GM21529 (cell line): ENCODE data around the gene ERVH48-1.
A peak's percentile ranks its signal among the peaks of the same experiment; 100 is the strongest.
"Not testable (repeated sequence)": the region's sequence is repeated elsewhere in the genome, so short reads cannot be mapped to it uniquely, and the experiment has no call there.

Experiments used
- ATAC-seq: cut with Tn5 transposase; IDR thresholded peaks from one replicate; pipeline ENCODE4 v1.9.1; 2021; ENCODE audit not compliant: unreplicated experiment

Gene ERVH48-1

GRCh38 chr21:42939582-42940413, 14.4 kb upstream of the ERVH48-1 start:
- ATAC-seq, result no peak

GRCh38 chr21:42938606-42938995, 13.2 kb upstream of the ERVH48-1 start:
- ATAC-seq, result not testable (repeated sequence)

DNA sequence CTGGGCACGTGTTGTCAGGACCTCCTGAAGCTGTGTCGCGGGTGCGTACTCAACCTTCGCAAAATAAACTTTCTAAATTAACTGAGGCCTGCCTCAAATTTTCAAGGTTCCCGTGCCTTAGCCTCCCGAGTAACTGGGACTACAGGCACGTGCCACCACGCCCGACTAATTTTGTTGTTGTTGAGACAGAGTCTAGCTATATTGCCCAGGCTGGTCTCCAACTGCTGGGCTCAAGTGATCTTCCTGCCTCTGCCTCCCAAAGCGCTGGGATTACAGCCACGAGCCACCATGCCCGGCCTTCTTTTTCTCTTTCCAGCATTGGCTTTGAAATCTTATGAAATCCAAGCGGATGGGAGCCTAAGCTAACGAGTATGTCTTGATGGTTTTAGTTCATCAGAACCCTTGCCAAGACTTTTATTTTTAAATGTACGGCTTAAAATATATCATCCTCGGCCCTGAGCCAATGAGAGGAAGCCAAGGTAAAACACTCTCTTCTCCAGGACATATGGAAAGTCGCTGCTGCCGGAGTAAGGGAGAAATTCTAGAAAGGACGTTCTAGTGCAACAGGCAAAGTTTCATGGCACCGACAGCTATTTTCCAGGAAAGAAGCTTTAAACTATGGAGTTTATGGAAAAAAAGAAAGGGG, 12.7 kb upstream of the ERVH48-1 start:
- no peak for ATAC-seq

GRCh38 chr21:42937034-42937940, 11.9 kb upstream of the ERVH48-1 start:
- ATAC-seq, result not testable (repeated sequence)

DNA sequence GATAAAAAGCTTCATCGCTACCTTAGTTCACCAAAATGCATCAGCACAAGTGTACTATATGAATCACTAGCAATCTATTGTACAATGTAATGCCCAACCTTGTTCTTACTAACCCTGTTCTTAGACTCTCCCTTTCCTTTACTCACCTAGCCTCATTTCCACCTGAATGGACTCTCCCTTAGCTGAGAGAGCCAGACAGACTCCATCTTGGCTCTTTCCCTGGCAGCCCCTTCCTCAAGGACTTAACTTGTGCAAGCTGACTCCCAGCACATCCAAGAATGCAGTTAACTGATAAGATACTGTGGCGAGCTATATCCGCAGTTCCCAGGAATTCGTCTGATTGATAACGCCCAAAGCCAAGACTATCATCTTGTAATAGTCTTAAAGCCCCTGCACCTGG, 10.9 kb upstream of the ERVH48-1 start:
- not testable (repeated sequence) for ATAC-seq

DNA sequence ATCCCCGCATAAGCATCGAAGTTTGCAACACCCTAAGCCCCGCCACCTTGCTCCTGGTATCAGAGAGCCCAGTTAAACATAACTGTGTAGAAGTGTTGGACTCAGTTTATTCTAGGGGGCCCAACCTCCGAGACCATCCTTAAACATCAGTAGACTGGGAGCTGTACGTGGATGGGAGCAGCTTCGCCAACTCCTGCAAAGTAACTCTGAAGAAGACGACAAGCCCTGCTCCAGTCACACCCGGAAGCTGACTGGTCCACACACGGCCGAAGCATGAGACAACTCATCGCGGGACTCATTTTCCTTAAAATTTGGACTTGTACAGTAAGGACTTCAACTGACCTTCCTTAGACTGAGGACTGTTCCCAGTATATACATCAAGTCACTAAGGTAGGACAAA, 8.5 kb upstream of the ERVH48-1 start:
- ATAC-seq, result not testable (repeated sequence)

GRCh38 chr21:42933137-42933970, 7.9 kb upstream of the ERVH48-1 start:
- ATAC-seq, result not testable (repeated sequence)

- not testable (repeated sequence) for ATAC-seq
These were observed 7.1 kb upstream of the ERVH48-1 start for GRCh38 chr21:42932378-42933136.

- no peak for ATAC-seq
These were observed 6.3 kb upstream of the ERVH48-1 start for GRCh38 chr21:42931560-42932235.

DNA sequence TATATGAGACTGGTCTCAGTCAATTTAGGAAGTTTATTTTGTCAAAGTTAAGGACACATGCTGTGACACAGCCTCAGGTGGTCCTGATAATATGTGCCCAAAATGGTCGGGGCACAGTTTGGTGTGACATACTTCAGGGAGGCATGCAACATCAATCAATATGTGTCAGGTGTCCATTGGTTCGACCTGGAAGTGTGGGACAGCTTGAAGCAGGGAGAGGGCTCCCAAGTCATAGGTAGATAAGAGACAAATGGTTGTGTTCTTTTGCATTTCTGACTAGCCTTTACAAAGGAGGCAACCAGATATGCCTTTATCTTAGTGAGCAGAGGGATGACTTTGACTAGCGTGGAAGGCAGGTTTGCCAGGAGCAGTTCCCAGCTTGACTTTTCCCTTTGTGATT, 4.5 kb upstream of the ERVH48-1 start:
- no peak for ATAC-seq

DNA sequence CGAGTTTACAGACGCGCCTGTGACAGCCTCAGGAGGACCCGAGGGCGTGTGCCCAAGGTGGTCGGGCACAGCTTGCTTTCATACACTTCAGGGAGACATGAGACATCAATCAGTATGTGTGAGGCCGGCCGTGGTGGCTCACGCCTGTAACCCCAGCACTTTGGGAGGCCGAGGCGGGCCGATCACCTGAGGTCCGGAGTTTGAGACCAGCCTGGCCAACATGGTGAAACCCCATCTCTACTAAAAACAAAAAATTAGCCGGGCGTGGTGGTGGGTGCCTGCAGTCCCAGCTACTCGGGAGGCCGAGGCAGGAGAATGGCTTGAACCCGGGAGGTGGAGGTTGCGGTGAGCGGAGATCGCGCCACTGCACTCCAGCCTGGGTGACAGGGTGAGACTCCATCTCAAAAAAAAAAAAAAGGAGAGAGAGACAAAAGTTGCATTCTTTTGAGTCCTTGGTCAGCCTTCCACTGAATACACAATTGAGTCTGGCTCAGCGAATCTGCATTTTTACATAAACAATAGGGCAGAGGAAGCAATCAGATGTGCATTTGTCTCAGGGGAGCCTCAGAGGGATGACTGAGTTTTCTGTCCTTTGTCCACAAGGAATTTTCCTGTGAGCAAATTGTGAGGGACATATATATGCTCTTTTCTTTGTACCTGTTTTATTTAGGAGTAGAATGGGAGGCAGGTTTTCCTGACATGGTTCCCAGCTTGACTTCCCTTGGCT, 2.2 kb upstream of the ERVH48-1 start:
- ATAC-seq, result not testable (repeated sequence)

GRCh38 chr21:42924433-42924751, 1.0 kb downstream of the ERVH48-1 start:
- no peak for ATAC-seq

DNA sequence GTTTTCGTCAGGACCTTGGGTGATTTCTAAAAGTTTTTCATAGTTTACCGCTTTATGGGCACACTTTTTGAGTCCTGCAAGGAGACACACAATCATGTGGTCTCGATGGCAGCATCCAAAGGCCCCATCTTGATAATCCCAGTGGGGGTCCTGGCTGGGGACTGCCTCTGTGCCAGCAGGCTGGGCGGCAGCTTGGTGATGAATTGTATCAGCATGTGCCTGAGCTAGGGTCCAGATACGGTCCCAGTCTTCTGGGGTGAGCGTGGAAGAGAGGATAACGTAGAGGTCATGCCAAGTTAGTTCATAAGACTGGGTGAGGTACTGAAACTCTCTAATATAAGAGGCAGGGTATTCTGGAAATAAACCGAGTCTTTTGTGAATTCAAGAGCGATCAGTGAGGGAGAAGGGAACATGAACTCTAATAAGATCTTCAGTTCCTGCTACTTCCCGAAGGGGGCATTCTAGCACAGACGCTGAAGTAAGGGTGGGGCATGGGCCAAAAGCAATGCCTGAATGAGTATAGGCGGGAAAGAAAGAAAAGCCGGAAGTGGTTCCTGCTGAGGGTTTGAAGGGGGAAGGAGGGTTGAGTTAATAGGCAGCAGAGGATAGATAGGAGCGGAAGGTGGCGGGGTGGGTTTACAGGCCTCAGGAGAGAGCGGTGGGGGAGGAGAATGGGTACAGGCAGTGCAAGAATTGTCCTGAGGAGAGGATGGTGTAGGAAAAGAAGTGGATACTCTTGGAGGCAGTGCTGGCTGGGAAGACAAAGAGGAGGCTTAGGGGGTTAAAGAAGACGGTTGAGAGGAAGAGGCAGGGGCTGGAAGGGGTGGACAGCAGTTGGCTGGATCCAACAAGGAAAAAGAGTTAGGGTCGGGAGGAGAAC, 1.6 kb downstream of the ERVH48-1 start:
- peak; percentile 69 for ATAC-seq

DNA sequence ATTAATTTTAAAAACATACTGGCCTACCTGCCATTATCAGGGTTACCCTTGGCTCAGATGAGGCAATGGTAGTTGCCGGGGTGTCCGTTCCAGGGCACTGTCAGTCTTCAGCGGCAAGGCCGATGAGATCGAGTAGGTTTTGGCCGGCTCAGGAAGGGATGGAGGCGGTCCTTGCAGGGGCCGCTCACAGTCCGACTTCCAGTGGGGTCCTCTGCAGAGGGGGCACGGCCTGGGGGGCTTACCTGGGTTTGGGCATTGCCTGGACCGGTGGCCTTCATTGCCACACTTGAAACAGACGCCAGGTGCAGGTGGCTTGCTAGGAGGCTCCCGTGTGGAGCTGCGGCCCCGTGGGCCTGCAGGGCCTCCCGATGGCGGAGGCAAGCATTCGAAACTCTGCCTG, 2.5 kb downstream of the ERVH48-1 start:
- no peak for ATAC-seq

- no peak for ATAC-seq
These were observed 3.5 kb downstream of the ERVH48-1 start for GRCh38 chr21:42921927-42922326.

DNA sequence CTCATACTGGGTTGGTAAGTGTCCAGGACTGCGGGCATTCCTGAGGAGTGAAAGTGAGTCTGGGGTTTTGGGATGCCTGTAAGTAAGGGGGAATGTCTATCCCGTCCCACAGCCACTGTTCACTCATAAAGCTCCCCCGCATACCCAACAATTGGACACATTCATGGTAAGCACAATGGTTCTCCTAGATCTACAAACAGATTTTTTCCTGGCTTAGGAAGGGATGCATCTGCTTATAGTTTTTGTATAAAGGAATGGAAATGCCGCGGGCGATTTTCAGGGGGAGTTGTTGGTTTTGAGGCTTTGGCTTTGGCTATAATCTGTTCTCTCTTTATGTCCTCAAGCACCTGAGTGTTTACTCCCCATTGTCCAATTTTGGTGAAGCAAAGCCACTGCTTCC, 7.1 kb downstream of the ERVH48-1 start:
- ATAC-seq, result no peak

DNA sequence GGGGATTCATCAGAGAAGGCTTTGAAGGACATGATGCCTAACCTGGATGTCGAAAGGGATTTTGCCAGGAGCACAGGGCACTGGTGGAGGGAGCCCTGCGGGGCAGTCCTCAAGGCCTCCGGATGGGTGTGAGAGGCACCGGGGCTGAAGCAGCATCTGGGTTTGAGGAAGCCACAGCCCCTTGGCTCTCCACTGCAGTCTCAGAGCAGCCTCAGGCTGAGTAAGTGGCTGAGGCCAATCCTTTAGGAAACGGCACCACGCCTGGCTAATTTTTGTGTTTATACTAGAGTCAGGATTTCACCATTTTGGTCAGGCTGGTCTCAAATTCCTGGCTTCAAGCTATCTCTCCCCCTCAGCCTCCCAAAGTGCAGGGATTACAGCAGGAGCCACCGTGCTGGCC, 12.0 kb downstream of the ERVH48-1 start:
- no peak for ATAC-seq

DNA sequence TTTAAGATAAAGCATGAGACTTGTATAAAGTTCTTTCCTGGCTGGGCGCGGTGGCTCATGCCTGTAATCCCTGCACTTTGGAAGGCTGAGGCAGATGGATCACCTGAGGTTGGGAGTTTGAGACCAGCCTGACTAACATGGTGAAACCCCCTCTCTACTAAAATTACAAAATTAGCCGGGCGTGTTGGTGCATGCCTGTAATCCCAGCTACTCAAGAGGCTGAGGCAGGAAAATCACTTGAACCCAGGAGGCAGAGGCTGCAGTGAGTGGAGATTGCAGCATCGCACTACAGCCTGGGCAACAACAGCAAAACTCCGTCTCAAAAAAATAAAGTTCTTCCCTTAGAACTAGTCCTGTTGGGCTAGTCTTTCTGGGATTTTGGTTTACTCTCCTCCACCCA, 13.5 kb downstream of the ERVH48-1 start:
- ATAC-seq, result not testable (repeated sequence)
